OCI-LY3 (cell line): ENCODE results near the gene RBM42.

ENCODE experiments used
- CTCF ChIP-seq: fragments of 200-600, 300-600 bp; sonication (generic); IDR thresholded peaks from 2 replicates; pipeline ENCODE4 v1.5.1; 2014; ENCODE audit warnings: antibody characterized with exemption, low read length, low read depth
- EZH2phosphoT487 ChIP-seq: fragments of 200-600 bp; shearing (Covaris generic); IDR thresholded peaks from 2 replicates; pipeline ENCODE4 v1.6.1; 2018; ENCODE audit warnings: antibody characterized with exemption, mixed run types, low read depth

DNA sequence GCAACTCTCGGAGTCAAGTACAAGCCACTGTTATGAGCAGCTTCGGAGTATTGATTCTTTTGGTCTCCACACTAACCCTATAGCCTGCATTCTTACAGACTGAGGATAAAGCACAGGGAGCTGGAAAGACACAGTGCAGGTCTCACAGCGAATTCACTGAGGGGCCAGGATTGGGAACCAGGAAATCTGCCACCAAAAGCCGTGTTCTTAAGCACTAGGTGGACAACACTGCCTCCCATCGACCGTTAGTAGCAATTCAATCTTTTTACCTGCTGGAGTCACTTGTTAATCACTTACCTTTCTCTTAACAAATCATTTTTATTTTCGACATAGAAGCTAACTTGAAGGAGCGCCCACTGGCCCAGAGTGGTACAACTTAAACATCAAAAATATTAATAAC lies 36.6 kb upstream of the RBM42 start:
- peak; percentile 87 for TF ChIP-seq CTCF
- no peak for TF ChIP-seq EZH2phosphoT487
